NCI-H187 treated with DMSO at 0.1 percent for 48 hours (cell line): ENCODE results near the gene PATL2.
"Not testable (repeated sequence)": the region's sequence is repeated elsewhere in the genome, so short reads cannot be mapped to it uniquely, and the experiment has no call there.

Experiments used
- DNase-seq: peaks from one replicate; lab custom pipeline; 2025; lab: John Stamatoyannopoulos, UW

Gene PATL2

GRCh38 chr15:44719293-44719999 is 8.3 kb upstream of the PATL2 start:
- DNase-seq, result no peak

GRCh38 chr15:44718927-44719292 is 7.8 kb upstream of the PATL2 start:
- DNase-seq, result no peak

GRCh38 chr15:44718180-44718926 is 7.2 kb upstream of the PATL2 start:
- DNase-seq, result no peak

GRCh38 chr15:44716983-44717602 is 6.0 kb upstream of the PATL2 start:
- DNase-seq, result no peak

- DNase-seq, result no peak
Observed at GRCh38 chr15:44715797-44716334, 4.7 kb upstream of the PATL2 start.

- no peak for DNase-seq
Observed at GRCh38 chr15:44715142-44715796, 4.1 kb upstream of the PATL2 start.

GRCh38 chr15:44713006-44713966 is 2.2 kb upstream of the PATL2 start:
- DNase-seq, result no peak

- no peak for DNase-seq
Observed at GRCh38 chr15:44712346-44713005, 1.4 kb upstream of the PATL2 start.

GRCh38 chr15:44711743-44712345 is 721 bp upstream of the PATL2 start:
- DNase-seq, result no peak

- DNase-seq, result no peak
Observed at GRCh38 chr15:44710236-44711095, 657 bp downstream of the PATL2 start.

GRCh38 chr15:44706946-44707636 is 4.0 kb downstream of the PATL2 start:
- DNase-seq, result no peak

- no peak for DNase-seq
Observed at GRCh38 chr15:44706401-44706800, 4.7 kb downstream of the PATL2 start.

GRCh38 chr15:44705986-44706385 is 5.1 kb downstream of the PATL2 start:
- DNase-seq, result no peak

GRCh38 chr15:44700676-44701075 is 10.4 kb downstream of the PATL2 start:
- DNase-seq, result not testable (repeated sequence)

- no peak for DNase-seq
Observed at GRCh38 chr15:44698641-44699040, 12.5 kb downstream of the PATL2 start.

- DNase-seq, result no peak
Observed at GRCh38 chr15:44697014-44697413, 14.1 kb downstream of the PATL2 start.

GRCh38 chr15:44695294-44695693 is 15.8 kb downstream of the PATL2 start:
- DNase-seq, result no peak

- no peak for DNase-seq
Observed at GRCh38 chr15:44694416-44694815, 16.7 kb downstream of the PATL2 start.

- DNase-seq, result no peak
Observed at GRCh38 chr15:44692659-44693058, 18.5 kb downstream of the PATL2 start.
